ENCODE results near the gene TSPAN31.
"Not testable (repeated sequence)": the region's sequence is repeated elsewhere in the genome, so short reads cannot be mapped to it uniquely, and the experiment has no call there.

TSPAN31 gene, protein sequence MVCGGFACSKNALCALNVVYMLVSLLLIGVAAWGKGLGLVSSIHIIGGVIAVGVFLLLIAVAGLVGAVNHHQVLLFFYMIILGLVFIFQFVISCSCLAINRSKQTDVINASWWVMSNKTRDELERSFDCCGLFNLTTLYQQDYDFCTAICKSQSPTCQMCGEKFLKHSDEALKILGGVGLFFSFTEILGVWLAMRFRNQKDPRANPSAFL

DNA sequence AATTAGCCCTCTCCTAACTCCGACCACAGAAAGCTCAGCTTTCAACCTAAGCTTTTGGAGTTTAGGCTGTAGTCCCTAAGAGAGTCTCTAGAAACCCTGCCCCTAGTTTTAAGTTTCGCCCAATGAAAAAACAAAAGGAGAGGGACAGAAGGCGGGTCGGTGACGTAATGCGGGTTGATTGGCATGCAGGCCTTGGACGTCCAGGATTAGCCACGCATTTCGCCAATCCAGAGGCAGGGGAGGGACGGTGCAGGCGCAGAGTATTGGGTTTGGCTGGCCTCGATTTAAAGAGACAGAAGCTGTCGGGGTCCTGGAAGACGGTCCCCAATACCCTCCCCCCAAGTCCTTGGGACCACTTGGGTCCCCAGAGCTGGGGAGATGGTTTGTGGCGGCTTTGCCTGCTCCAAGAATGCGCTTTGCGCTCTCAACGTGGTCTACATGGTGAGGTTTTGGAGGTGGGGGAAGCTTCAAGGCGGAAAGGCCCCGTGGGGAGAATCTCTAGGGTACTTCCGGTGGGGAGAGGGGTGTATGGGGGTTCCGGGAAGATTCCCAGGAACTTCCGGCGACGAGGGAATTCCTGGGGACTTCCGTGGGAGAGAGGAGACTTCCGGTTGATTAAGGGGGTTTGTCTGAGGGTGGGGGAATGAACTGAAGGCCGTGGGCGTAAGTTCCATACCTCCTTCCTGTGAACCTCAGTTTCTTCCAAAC lies at the start of gene TSPAN31:
Gene TSPAN31, plus strand, starts transcription at position 263 of the 708 bp plus-strand sequence. Its CDS starts 116 bp downstream, at position 379.
- DNase-seq: peak; percentile 94

DNA sequence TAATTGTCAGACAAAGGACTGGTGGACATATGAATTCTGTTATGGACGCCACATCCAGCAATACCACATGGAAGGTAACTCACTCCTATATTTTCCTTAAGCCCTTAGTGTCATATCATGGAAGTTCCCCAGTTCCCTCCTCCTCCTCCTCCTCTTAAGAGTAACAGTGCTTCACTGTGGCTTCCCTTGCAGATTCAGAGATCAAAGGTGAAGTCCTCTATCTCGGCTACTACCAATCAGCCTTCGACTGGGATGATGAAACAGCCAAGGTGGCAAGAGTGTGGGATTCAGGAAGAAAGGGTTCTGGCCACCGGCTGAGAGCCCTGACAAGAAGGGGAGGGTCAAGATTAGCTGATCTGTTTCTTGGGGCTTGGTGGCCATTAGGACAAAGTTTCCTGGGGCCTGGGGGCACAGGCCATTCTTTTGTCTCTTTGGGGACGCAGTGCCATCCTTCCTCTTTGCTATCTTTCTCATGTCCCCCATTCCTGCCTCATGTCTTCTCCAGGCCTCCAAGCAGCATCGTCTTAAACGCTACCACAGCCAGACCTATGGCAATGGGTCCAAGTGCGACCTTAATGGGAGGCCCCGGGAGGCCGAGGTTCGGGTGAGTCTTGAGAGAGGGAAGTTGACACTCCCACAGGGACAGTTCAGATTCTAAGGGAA lies 48.9 kb upstream of the TSPAN31 start:
- DNase-seq: no peak

DNA sequence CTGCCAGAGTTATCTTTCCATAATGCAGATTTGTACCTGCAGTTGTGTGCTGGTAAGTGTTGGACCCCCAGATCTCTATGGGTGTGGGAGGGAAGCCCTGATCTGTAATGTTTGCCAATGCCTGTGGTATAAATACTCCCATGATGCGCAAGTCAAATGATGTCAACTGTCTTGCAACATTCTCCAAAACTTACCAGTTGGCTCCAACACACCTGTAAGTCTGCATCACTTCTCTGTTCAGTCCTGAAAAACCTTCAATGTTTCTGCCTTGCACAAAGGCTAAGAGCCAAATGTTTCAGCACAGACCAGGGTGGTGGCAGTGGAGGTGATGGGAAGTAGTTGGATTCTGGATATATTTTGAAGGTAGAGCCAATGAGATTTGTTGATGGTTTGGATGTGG lies 47.8 kb upstream of the TSPAN31 start:
- no peak for DNase-seq

DNA sequence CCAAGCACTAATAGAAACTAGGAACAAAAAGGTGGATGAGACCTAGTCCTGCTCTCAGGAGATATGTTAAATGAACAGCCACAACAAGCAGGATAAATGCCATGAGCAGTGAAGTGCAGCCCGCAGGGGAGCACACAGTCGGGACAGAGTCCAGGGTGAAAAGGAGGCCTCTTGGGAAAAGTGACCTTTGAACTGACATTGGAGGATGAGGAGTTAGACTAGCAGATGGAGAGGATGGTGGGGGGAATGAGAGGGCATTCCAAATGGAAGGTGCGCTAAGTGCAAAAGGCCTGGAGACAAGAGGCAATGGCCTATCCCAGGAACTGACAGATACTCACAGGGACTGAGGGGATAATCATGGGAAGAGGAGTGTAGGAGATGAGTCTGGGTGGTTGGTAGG lies 46.4 kb upstream of the TSPAN31 start:
- no peak for DNase-seq

DNA sequence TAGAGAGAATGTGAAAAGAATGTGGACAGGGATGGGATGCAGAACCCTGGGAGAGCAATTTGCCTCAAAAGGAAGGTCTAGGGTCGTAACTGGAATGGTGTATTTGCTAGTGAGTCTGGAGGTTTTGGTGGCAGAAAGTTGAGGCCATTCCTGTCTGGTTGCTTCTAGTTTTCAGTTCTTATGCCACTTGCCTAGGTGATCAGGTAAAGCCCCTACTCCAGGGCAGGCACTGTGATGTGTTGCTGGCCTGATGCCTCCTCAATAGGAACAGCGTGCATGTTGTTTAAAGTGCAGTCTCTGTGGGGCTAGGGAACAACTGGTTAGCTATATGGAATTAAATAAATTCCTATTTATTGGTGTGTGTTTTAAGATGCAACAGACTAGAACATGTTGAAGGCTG lies 44.5 kb upstream of the TSPAN31 start:
- DNase-seq: no peak

DNA sequence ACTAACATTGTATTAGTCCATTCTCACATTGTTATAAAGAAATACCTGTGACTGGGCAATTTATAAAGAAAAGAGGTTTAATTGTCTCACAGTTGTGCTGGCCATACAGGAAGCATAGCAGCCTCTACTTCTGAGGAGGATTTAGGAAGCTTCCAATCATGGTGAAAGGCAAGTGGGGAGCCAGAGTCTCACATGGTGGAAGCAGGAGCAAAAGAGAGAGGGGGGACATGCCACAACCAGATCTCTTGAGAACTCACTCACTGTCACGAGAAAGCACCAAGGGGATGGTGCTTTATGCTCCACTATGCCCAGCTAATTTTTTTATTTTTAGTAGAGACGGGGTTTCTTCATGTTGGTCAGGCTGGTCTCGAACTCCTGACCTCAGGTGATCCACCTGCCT lies 37.6 kb upstream of the TSPAN31 start:
- no peak for DNase-seq

DNA sequence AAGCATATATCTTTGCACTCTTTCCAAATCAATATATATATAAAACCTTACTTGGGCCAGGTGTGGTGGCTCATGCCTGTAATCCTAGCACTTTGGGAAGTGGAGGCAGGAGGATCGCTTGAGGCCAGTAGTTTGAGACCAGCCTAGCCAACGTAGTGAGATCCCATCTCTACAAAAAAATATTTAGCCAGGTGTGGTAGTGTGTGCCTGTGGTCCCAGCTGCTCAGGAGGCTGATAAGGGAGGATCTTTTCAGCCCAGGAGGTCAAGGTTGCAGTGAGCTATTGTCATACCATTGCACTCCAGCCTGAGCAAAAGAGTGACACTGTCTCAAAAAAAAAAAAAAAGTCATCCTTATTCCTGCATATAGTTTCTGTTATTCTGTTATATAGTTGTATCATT lies 36.5 kb upstream of the TSPAN31 start:
- no peak for DNase-seq

DNA sequence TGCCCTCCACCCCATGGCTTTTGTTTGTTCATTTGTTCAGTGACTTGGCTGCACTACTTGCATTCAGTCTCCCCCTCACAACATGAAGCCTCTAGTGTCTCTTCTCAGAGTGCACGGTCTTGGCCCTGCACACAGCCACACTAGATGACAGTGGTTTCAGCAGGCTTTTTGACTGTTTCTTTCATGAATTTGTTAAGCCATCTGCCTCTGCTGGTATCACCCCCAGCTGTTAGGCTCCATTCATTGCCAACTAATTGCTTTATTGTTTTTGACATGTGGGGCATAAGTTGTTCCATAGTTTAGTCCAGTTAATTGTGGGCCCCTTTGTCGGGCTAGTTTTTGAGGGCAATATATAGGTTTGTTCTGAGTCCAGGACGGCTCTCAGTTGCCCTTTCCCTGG lies 32.1 kb upstream of the TSPAN31 start:
- DNase-seq: no peak

DNA sequence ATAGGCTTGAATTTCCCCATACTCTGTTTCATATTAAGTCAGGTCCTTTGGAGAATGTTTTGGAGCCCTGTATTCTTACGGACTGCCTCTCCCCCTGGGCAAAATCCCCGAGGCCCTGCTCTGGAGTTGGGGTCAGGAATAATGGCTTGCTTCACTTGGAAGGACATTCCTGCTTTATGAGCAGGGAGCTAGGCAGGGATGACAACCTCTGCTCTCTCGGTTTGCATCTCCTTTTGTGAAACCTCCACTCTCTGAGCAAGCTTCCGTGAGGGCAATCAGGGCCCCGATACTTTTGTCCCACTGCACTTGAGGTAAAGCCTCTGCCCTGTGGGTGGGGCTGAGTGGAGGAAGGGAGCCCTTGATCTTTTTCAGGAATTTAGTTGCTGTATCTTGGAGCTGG lies 31.6 kb upstream of the TSPAN31 start:
- no peak for DNase-seq

DNA sequence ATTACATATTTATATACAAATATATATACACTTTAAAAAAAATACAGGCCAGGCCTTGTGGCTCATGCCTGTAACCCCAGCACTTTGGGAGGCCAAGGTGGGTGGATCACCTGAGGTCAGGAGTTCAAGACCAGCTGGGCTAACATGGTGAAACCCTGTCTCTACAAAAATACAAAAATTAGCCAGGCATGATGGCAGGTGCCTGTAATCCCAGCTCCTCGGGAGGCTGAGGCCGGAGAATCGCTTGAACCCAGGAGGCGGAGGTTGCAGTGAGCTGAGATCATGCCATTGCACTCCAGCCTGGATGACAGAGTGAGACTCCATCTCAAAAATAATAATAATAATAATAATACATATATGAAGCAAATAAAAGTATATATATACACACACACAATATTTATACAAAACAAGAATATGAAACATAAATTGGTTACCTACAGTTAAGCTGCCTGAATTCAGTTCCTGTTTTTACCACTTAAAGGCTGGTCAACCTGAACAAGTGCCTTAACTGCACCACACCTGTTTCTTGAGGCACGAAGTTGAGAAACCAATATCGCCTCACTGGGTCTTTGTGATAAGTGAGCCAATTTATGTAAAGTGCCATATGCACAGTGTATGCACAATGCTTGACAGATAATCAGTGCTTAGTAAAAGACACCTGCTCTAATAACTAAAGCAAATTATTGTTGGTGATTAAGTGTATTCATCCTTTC lies 29.6 kb upstream of the TSPAN31 start:
- not testable (repeated sequence) for DNase-seq

DNA sequence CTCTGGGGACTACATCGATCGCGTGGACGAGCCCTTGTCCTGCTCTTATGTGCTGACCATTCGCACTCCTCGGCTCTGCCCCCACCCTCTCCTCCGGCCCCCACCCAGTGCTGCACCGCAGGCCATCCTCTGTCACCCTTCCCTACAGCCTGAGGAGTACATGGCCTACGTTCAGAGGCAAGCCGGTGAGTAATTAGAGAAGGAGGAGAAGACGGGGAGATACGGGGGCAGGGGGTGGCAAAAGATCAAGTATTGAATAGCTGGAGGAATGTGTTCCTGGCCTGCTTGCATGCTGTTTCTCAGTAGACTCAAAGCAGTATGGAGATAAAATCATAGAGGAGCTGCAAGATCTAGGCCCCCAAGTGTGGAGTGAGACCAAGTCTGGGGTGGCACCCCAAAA lies 29.1 kb upstream of the TSPAN31 start:
- no peak for DNase-seq

DNA sequence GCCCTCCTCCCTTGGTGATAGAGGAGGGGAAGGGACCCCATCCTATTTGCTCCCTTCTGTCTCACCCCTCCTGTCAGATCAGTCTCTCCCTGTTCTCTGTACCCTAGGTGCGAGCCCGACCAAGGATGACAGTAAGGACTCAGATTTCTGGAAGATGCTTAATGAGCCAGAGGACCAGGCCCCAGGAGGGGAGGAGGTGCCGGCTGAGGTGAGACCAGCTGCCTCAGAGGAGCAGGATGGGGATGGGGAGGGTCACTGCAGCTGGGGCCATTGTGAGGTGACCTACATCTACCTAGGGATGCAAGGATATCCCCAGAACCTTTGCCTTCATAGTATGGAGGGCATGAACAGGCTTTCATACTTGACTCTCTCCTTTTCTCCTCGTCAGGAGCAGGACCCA lies 28.5 kb upstream of the TSPAN31 start:
- DNase-seq: no peak

DNA sequence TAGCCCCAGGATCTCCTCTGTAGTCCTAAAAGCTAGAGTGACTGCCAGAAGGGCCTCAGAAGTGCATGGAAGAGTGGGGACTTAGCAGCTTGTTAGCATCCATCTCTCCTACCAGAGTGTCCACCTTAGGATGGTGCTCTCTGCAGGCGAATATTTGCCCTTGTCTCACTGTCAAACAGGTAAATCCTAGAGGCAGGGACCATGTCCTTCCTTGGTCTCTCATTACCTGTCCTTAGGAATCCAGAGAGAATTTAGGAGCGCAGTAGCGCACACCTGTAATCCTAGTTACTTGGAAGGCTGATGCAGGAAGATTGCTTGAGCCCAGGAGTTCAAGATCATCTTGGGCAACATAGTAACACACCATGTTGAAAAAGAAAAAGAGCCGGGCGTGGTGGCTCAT lies 27.7 kb upstream of the TSPAN31 start:
- DNase-seq: no peak

DNA sequence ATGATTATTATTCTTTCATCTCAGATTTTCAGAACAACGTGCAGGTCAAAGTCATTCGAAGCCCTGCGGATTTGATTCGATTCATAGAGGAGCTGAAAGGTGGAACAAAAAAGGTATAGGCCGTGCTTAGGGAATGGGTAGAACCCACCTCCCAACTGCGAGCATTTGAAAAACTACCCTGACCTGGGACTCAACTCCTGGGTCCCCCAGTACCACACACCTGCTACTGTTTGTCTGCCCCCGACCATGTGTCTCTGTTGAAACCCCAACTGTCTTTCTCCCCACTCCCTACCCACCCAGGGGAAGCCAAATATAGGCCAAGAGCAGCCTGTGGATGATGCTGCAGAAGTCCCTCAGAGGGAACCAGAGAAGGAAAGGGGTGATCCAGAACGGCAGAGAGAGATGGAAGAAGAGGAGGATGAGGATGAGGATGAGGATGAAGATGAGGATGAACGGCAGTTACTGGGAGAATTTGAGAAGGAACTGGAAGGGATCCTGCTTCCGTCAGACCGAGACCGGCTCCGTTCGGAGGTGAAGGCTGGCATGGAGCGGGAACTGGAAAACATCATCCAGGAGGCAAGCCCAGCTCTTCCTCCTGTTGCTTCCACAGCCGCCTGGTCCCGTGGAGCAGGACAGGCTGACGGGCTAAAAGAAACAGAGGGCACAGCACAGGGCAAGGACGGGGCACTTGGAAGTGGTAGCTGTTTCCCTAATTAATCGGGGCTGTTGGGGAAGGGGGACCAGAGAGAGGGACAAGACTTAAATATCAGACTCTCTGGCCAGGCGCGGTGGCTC lies 26.8 kb upstream of the TSPAN31 start:
- no peak for DNase-seq

DNA sequence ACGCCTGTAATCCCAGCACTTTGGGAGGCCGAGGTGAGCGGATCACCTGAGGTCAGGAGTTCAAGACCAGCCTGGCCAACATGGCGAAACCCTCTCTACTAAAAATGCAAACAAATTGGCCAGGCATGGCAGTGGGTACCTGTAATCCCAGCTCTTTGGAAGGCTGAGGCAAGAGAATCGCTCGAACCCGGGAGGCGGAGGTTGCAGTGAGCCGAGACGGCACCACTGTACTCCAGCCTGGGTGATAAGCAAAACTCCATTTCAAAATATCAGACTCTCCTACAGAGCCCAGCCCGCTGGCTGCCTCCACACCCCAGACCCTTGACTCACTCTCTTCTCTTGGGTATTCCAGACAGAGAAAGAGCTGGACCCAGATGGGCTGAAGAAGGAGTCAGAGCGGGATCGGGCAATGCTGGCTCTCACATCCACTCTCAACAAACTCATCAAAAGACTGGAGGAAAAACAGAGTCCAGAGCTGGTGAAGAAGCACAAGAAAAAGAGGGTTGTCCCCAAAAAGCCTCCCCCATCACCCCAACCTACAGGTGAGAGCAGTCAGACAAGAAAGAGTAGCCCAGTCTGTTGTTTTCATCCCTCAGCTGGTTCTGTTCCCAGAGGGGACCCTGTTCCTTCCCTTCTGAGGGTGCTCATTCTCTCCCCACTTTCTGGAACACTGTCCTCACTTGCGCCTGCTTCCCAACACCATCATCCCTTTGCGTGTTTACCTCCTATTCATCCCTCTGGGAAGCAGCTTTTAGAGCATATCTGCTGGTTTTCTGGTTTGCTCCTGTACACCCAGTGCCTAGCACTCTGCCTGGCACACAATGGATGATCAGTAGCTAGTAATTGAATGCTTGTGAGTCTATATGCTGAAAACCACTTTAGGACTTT lies 26.0 kb upstream of the TSPAN31 start:
- no peak for DNase-seq

DNA sequence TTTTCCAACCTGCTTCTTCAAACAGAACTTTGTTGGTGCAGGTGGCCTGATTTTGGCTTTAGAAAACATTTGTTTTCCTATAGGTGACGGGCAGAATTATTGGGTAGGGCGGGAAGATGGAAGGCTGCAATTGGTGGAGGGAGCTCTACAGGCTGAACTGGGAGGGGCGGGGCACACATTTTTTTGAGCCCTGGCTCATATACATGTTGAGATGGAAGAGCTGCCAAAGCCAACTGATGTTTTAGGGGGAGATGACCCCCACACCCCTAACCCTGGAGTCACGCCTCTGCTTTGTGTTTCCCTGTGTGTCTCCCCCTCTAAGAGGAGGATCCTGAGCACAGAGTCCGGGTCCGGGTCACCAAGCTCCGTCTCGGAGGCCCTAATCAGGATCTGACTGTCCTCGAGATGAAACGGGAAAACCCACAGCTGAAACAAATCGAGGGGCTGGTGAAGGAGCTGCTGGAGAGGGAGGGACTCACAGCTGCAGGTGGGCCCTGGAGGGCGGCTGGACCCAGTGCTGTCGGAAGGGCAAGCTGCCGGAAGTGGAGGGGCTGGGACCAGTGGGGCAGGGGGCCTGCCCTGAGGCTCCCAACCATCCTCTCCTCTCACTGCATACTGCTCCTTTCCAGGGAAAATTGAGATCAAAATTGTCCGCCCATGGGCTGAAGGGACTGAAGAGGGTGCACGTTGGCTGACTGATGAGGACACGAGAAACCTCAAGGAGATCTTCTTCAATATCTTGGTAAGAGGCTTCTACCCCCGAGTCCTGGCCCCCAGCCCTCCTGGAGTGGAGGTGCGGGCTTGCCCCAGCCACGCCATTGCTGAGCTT lies 24.8 kb upstream of the TSPAN31 start:
- no peak for DNase-seq

DNA sequence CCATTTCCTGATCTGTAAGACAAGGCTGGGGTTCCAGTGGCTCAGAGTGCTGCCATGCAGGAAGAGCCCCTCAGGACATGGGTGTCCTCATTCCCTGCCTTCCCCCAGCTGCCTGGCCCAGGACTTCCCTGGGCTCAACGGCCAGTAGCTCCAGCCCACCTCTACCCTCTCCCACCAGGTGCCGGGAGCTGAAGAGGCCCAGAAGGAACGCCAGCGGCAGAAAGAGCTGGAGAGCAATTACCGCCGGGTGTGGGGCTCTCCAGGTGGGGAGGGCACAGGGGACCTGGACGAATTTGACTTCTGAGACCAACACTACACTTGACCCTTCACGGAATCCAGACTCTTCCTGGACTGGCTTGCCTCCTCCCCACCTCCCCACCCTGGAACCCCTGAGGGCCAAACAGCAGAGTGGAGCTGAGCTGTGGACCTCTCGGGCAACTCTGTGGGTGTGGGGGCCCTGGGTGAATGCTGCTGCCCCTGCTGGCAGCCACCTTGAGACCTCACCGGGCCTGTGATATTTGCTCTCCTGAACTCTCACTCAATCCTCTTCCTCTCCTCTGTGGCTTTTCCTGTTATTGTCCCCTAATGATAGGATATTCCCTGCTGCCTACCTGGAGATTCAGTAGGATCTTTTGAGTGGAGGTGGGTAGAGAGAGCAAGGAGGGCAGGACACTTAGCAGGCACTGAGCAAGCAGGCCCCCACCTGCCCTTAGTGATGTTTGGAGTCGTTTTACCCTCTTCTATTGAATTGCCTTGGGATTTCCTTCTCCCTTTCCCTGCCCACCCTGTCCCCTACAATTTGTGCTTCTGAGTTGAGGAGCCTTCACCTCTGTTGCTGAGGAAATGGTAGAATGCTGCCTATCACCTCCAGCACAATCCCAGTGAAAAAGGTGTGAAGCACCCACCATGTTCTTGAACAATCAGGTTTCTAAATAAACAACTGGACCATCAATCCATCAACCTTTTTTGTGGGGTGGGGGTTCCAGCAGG lies 23.9 kb upstream of the TSPAN31 start:
- no peak for DNase-seq

DNA sequence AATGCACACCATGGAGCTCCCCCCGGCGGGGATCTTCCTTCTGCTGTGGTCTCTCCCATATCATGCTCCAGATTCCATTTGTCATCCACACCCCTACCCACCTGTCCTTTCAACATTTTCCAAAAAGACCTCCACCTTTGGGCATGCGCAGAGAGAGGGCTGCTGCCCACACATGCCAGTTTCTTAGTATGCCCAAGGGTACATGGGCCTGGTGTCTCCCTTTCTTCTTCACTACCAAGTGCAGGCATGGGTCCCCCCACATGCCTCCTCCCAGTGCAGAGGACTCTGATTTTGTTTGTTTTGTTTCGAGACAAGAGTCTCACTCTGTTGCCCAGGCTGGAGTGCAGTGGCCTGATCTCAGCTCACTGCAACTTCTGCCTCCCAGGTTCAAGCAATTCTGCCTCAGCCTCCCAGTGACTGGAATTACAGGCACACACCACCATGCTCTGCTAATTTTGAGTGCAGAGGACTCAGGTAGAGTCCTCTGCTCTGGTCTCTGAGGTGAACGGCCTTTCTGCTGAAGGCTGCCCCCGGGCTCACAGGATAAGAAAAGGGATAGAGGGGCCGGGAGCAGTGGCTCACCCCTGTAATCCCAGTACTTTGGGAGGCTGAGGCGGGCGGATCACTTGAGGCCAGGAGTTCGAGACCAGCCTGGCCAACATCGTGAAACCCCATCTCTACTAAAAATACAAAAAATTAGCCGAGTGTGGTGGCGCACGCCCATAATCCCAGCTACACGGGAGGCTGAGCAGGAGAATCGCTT lies 22.8 kb upstream of the TSPAN31 start:
- DNase-seq: not testable (repeated sequence)

All from NCI-H2227 treated with DMSO at 0.1 percent for 48 hours (cell line).